ENCODE results near the gene XXYLT1.
A peak's percentile ranks its signal among the peaks of the same experiment; 100 is the strongest.

- TF ChIP-seq EZH2phosphoT487 (IDR thresholded peaks at IDR 0.05; ENCODE audit: borderline replicate concordance, low read length) (no peak), CTCF (conservative IDR thresholded peaks at IDR 0.05; ENCODE audit: low read depth, low read length) (peak; percentile 46; the same call in 1 of the 2 replicates)
Observed at GRCh38 chr3:195259475-195260279, 11.3 kb downstream of the XXYLT1 start.
